IMR-90 (cell line): ENCODE data around the gene PDE6A. TPM values are rescaled to one million over a fixed set of nuclear protein-coding genes. Genes with fewer than 3 reads are reported as not detected.

Experiments
- ATAC-seq: fragments of 200-7000 bp; cut with Tn5 transposase; 2 replicates; pipeline ENCODE4 v1.9.1; 2020; ENCODE audit warnings: low read depth, mild to moderate bottlenecking, moderate library complexity
- BruUV-seq: library from RNA; stranded (reverse); fragments of 400-500 nt; replicated peaks from 2 replicates; lab custom pipeline; 2021; lab: Mats Ljungman, UMichigan
- CTCF ChIA-PET: fragments of 300-600 bp; formaldehyde crosslinking; extraction: SDS; loops from one replicate; lab custom pipeline; 2021; ENCODE audit warnings: antibody characterized with exemption; lab: Yijun Ruan, JAX
- POLR2A ChIA-PET: fragments of 300-600 bp; sonication (Branson Sonifier 250); formaldehyde crosslinking; loops from one replicate; lab custom pipeline; 2022; ENCODE audit warnings: antibody characterized with exemption; ENCODE audit not compliant: unreplicated experiment; lab: Charles Lee
- DNase-seq: peaks from one replicate; pipeline ENCODE4 v3.0.0; 2013
- H2AFZ ChIP-seq: replicated peaks from 2 replicates; pipeline ENCODE3; 2013; ENCODE audit warnings: low read length, mild to moderate bottlenecking; ENCODE audit not compliant: poor library complexity
- H2AK5ac ChIP-seq: 2 replicates; pipeline ENCODE4 v1.6.1; 2013; ENCODE audit warnings: low read depth, low read length, inconsistent platforms
- H2AK9ac ChIP-seq: replicated peaks from 2 replicates; pipeline ENCODE3; 2013; ENCODE audit warnings: mild to moderate bottlenecking, low read depth, low read length, moderate library complexity; ENCODE audit not compliant: poor library complexity
- H2BK120ac ChIP-seq: 2 replicates; pipeline ENCODE4 v1.6.1; 2013; ENCODE audit warnings: low read depth, low read length, inconsistent platforms
- H2BK15ac ChIP-seq: 3 replicates; pipeline ENCODE4 v1.6.1; 2013; ENCODE audit warnings: low read depth, low read length, inconsistent platforms
- H2BK20ac ChIP-seq: 2 replicates; pipeline ENCODE4 v1.6.1; 2013; ENCODE audit warnings: low read depth, mild to moderate bottlenecking, inconsistent platforms, low read length, moderate library complexity
- H2BK5ac ChIP-seq: 2 replicates; pipeline ENCODE4 v1.6.1; 2013; ENCODE audit warnings: mild to moderate bottlenecking, low read depth, low read length, inconsistent platforms; ENCODE audit not compliant: poor library complexity, severe bottlenecking
- H3K14ac ChIP-seq: replicated peaks from 2 replicates; pipeline ENCODE4 v1.6.1; 2013; ENCODE audit warnings: low read depth, low read length, inconsistent platforms
- H3K18ac ChIP-seq: 2 replicates; pipeline ENCODE4 v1.6.1; 2013; ENCODE audit warnings: low read depth, low read length, control low read depth
- H3K23ac ChIP-seq: 2 replicates; pipeline ENCODE4 v1.6.1; 2013; ENCODE audit warnings: low read depth, low read length, inconsistent platforms
- H3K27ac ChIP-seq: 2 replicates; pipeline ENCODE4 v1.5.1; 2013; ENCODE audit warnings: mild to moderate bottlenecking, control low read depth, low read length; ENCODE audit not compliant: insufficient read depth
- H3K27me3 ChIP-seq: 2 replicates; pipeline ENCODE4 v1.6.1; 2013; ENCODE audit warnings: low read length; ENCODE audit not compliant: control insufficient read depth, insufficient read depth
- H3K36me3 ChIP-seq: 2 replicates; pipeline ENCODE4 v1.6.1; 2013; ENCODE audit warnings: low read length, mixed read lengths; ENCODE audit not compliant: control insufficient read depth, insufficient read depth
- H3K4ac ChIP-seq: 2 replicates; pipeline ENCODE4 v1.6.1; 2013; ENCODE audit warnings: low read depth, low read length, inconsistent platforms
- H3K4me1 ChIP-seq: 2 replicates; pipeline ENCODE4 v1.6.1; 2013; ENCODE audit warnings: low read length, mixed read lengths; ENCODE audit not compliant: control insufficient read depth, insufficient read depth
- H3K4me2 ChIP-seq: 2 replicates; pipeline ENCODE4 v1.6.1; 2013; ENCODE audit warnings: low read depth, mild to moderate bottlenecking, control low read depth, low read length, moderate library complexity
- H3K4me3 ChIP-seq: 2 replicates; pipeline ENCODE4 v1.5.1; 2013; ENCODE audit warnings: low read depth, mild to moderate bottlenecking, control low read depth, low read length, moderate library complexity; ENCODE audit not compliant: insufficient read depth
- H3K56ac ChIP-seq: 2 replicates; pipeline ENCODE4 v1.6.1; 2013; ENCODE audit warnings: low read length, inconsistent platforms; ENCODE audit not compliant: insufficient read depth; ENCODE audit errors: extremely low read depth
- H3K79me1 ChIP-seq, 2 experiments: 2 replicates each; pipeline ENCODE4 v1.6.1; 2013; ENCODE audit warnings: low read length in 2 of 2, inconsistent platforms in 1 of 2, low read depth in 1 of 2
- H3K9ac ChIP-seq: 2 replicates; pipeline ENCODE4 v1.6.1; 2013; ENCODE audit warnings: low read depth, low read length, control low read depth
- H3K9me1 ChIP-seq: 2 replicates; pipeline ENCODE4 v1.6.1; 2013; ENCODE audit warnings: low read length, inconsistent platforms; ENCODE audit not compliant: insufficient read depth
- H3K9me3 ChIP-seq: 2 replicates; pipeline ENCODE4 v1.6.1; 2013; ENCODE audit warnings: low read length; ENCODE audit not compliant: control insufficient read depth, insufficient read depth
- H4K20me1 ChIP-seq: 2 replicates; pipeline ENCODE4 v1.6.1; 2013; ENCODE audit warnings: low read length, inconsistent platforms; ENCODE audit not compliant: insufficient read depth
- H4K5ac ChIP-seq: 2 replicates; pipeline ENCODE4 v1.6.1; 2013; ENCODE audit warnings: mild to moderate bottlenecking, low read depth, low read length, control low read depth
- H4K8ac ChIP-seq, 2 experiments: 2 replicates each; pipeline ENCODE4 v1.6.1; 2013; ENCODE audit warnings: low read depth in 2 of 2, low read length in 2 of 2, control low read depth in 1 of 2, inconsistent platforms in 1 of 2
- H4K91ac ChIP-seq: 2 replicates; pipeline ENCODE4 v1.6.1; 2013; ENCODE audit warnings: low read depth, low read length, inconsistent platforms; ENCODE audit not compliant: insufficient read depth
- BHLHE40 ChIP-seq: fragments of 150-350 bp; IDR thresholded peaks from 2 replicates; pipeline ENCODE4 v1.6.1; 2016; ENCODE audit warnings: mild to moderate bottlenecking, low read depth, low read length
- CEBPB ChIP-seq: IDR thresholded peaks from 2 replicates; pipeline ENCODE4 v1.6.1; 2012; ENCODE audit warnings: low read depth, low read length, improper control_type of control experiment
- CHD1 ChIP-seq: IDR thresholded peaks from 2 replicates; pipeline ENCODE4 v1.6.1; 2012; ENCODE audit warnings: low read depth, low read length, improper control_type of control experiment
- ELK1 ChIP-seq: fragments of 150-350 bp; IDR thresholded peaks from 2 replicates; pipeline ENCODE4 v1.6.1; 2016; ENCODE audit warnings: low read depth, mild to moderate bottlenecking, low read length, moderate library complexity, borderline replicate concordance
- FOS ChIP-seq: fragments of 150-350 bp; IDR thresholded peaks from 2 replicates; pipeline ENCODE4 v1.6.1; 2016; ENCODE audit warnings: low read depth, low read length
- MAFK ChIP-seq: IDR thresholded peaks from 2 replicates; pipeline ENCODE4 v1.6.1; 2012; ENCODE audit warnings: low read depth, low read length, improper control_type of control experiment
- MAZ ChIP-seq: IDR thresholded peaks from 2 replicates; pipeline ENCODE4 v1.6.1; 2012; ENCODE audit warnings: low read depth, mild to moderate bottlenecking, low read length, improper control_type of control experiment, moderate library complexity, borderline replicate concordance
- MXI1 ChIP-seq: IDR thresholded peaks from 2 replicates; pipeline ENCODE4 v1.6.1; 2012; ENCODE audit warnings: low read depth, mild to moderate bottlenecking, low read length, moderate library complexity, borderline replicate concordance
- NFE2L2 ChIP-seq: fragments of 150-350 bp; IDR thresholded peaks from 2 replicates; pipeline ENCODE4 v1.6.1; 2016; ENCODE audit warnings: low read depth, mild to moderate bottlenecking, low read length
- POLR2A ChIP-seq: IDR thresholded peaks from 2 replicates; pipeline ENCODE4 v1.6.1; 2012; ENCODE audit warnings: mild to moderate bottlenecking, low read depth, low read length
- RCOR1 ChIP-seq: IDR thresholded peaks from 2 replicates; pipeline ENCODE4 v1.6.1; 2012; ENCODE audit warnings: mild to moderate bottlenecking, low read length, improper control_type of control experiment; ENCODE audit not compliant: insufficient replicate concordance
- SMC3 ChIP-seq: fragments of 150-350 bp; IDR thresholded peaks from 2 replicates; pipeline ENCODE4 v1.6.1; 2016; ENCODE audit warnings: low read depth, mild to moderate bottlenecking, antibody characterized with exemption, low read length, moderate library complexity
- WGBS, 2 experiments: methylation state at CpG; one replicate each; pipeline versions ENCODE4 v1.1.5 to v1.1.7; 2013; ENCODE audit warnings: missing lambda C conversion rate in 2 of 2; ENCODE audit not compliant: insufficient read length in 1 of 2; ENCODE audit errors: extremely low coverage in 2 of 2; 5-methylcytosine and 5-hydroxymethylcytosine counted together
- dilution Hi-C: fragments of 300-500 bp; cut with HindIII; formaldehyde crosslinking; loops from one replicate; pipeline ENCODE4 v1.14.3; 2018; ENCODE audit warnings: low sequenced_read_pairs; ENCODE audit not compliant: unreplicated experiment
- in situ Hi-C: fragments of 300-500 bp; cut with MboI; formaldehyde crosslinking; loops from 3 replicates; pipeline ENCODE4 v1.14.3; 2019; ENCODE audit warnings: low sequenced_read_pairs, inconsistent platforms, mixed read lengths
- intact Hi-C: fragments of 100-400 bp; cut with micrococcal nuclease; formaldehyde crosslinking; loops from 2 replicates; pipeline ENCODE4 v1.10.0; 2022
- polyA plus RNA-seq, 3 experiments: library from polyadenylated mRNA; depleted of rRNA; stranded (reverse); fragments of >200 nt; gene quantifications; 2 replicates each; pipeline ENCODE4 v1.2.3, GENCODE V29; 2012; ENCODE audit warnings: low replicate concordance in 1 of 3
- total RNA-seq: library from RNA; depleted of rRNA; stranded (reverse); fragments of >200 nt; gene quantifications from 2 replicates; pipeline ENCODE4 v1.2.3, GENCODE V29; 2012
- TF ChIP-seq, protein P1 (sequence below): conservative IDR thresholded peaks from 2 replicates; pipeline ENCODE4 v1.5.1; 2012; ENCODE audit warnings: mild to moderate bottlenecking, low read depth, low read length, improper control_type of control experiment

The PDE6A gene
- total and polyA plus RNA-seq, 2 of the 4 experiments (the other 2 are of a cell fraction) = not detected

DNA sequence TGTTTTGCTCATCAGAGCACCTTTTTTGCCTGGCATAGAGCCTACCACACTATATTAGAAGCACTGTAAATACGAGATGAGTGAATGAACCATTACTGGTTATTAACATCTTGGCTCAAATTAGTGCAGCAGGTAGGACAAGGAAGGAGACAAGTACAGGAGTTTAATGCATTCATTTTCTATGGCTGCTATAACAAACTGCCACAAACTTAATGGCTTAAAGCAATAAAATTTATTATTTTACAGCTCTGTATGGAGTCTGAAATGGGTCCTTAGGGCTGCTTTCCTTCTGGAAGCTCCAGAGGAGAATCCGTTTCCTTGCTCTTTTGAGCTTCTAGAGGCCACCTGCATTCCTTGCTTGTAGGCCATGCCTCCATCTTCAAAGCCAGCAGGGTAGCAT, 59.1 kb downstream of the PDE6A start:
- H3K79me1 ChIP-seq = no peaks in the 10 kb centered on the region
- H3K4ac ChIP-seq = no peak overlapping the region
- 0 out of 2 replicates have a peak, but pooled peaks cover 3% of the 10 kb centered on the region for H3K9me1 ChIP-seq
- intact Hi-C loops (no loop called here), dilution Hi-C loops (no loop called here), in situ Hi-C loops (no loop called here)
- H3K27me3 ChIP-seq = no peaks in the 10 kb centered on the region
- H2AK9ac ChIP-seq = no peak overlapping the region
- H2BK5ac ChIP-seq = no peak overlapping the region
- WGBS, 2 experiments = no CpG with 5 or more reads among the region's 2 CpGs
- no peak overlapping the region for H3K9ac ChIP-seq
- H2AFZ ChIP-seq = no peak overlapping the region
- ATAC-seq = no peak
- no peak overlapping the region for H4K8ac ChIP-seq
- no peak for TF ChIP-seq MAZ
- TF ChIP-seq RCOR1 = no peak
- TF ChIP-seq ELK1 = no peak
- TF ChIP-seq MAFK = no peak
- no peak for TF ChIP-seq CEBPB
- TF ChIP-seq, protein P1, sequence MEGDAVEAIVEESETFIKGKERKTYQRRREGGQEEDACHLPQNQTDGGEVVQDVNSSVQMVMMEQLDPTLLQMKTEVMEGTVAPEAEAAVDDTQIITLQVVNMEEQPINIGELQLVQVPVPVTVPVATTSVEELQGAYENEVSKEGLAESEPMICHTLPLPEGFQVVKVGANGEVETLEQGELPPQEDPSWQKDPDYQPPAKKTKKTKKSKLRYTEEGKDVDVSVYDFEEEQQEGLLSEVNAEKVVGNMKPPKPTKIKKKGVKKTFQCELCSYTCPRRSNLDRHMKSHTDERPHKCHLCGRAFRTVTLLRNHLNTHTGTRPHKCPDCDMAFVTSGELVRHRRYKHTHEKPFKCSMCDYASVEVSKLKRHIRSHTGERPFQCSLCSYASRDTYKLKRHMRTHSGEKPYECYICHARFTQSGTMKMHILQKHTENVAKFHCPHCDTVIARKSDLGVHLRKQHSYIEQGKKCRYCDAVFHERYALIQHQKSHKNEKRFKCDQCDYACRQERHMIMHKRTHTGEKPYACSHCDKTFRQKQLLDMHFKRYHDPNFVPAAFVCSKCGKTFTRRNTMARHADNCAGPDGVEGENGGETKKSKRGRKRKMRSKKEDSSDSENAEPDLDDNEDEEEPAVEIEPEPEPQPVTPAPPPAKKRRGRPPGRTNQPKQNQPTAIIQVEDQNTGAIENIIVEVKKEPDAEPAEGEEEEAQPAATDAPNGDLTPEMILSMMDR = no peak
- no peak for TF ChIP-seq SMC3
- no peak for TF ChIP-seq FOS
- no peak for TF ChIP-seq CHD1
- TF ChIP-seq NFE2L2 = no peak
- no peak for TF ChIP-seq BHLHE40
- no peak for TF ChIP-seq POLR2A
- no peak for TF ChIP-seq MXI1
- BruUV-seq = no TSS peak
- no peaks in the 10 kb centered on the region for H3K9me3 ChIP-seq
- H2BK20ac ChIP-seq = no peak overlapping the region
- no peak overlapping the region for H3K23ac ChIP-seq
- 0 out of 2 replicates have a peak, but pooled peaks cover 4% of the 10 kb centered on the region for H3K4me1 ChIP-seq
- no peak overlapping the region for H4K91ac ChIP-seq
- CTCF ChIA-PET = interaction anchor here (1.0 kb wide), 1 partner anchor 39 kb away, joined by 3 read pairs; no protein-coding TSS in a partner anchor
- no peak overlapping the region for H3K4me3 ChIP-seq
- H3K18ac ChIP-seq = no peak overlapping the region
- no peaks in the 10 kb centered on the region for H4K20me1 ChIP-seq
- H3K4me2 ChIP-seq = no peak overlapping the region
- H4K5ac ChIP-seq = no peak overlapping the region
- no peak for DNase-seq
- H3K27ac ChIP-seq = no peak overlapping the region
- no peak overlapping the region for H3K56ac ChIP-seq
- no peaks in the 10 kb centered on the region for H3K36me3 ChIP-seq
- no peak overlapping the region for H3K14ac ChIP-seq
- H2AK5ac ChIP-seq = no peak overlapping the region
- H2BK120ac ChIP-seq = no peak overlapping the region
- H2BK15ac ChIP-seq = no peak overlapping the region
- POLR2A ChIA-PET = no interaction called here
